HG03280 (cell line): ENCODE data around the gene UBE2E2.
"Not testable (repeated sequence)": the region's sequence is repeated elsewhere in the genome, so short reads cannot be mapped to it uniquely, and the experiment has no call there.

Source experiments
- ATAC-seq: cut with Tn5 transposase; IDR thresholded peaks from one replicate; pipeline ENCODE4 v1.9.1; 2021; ENCODE audit warnings: mild to moderate bottlenecking, moderate library complexity; ENCODE audit not compliant: unreplicated experiment

Gene UBE2E2

GRCh38 chr3:23320586-23321570 lies 117.8 kb downstream of the UBE2E2 start:
- ATAC-seq = no peak

- peak; percentile 42 for ATAC-seq
Measured at GRCh38 chr3:23324745-23325144, 121.6 kb downstream of the UBE2E2 start.

DNA sequence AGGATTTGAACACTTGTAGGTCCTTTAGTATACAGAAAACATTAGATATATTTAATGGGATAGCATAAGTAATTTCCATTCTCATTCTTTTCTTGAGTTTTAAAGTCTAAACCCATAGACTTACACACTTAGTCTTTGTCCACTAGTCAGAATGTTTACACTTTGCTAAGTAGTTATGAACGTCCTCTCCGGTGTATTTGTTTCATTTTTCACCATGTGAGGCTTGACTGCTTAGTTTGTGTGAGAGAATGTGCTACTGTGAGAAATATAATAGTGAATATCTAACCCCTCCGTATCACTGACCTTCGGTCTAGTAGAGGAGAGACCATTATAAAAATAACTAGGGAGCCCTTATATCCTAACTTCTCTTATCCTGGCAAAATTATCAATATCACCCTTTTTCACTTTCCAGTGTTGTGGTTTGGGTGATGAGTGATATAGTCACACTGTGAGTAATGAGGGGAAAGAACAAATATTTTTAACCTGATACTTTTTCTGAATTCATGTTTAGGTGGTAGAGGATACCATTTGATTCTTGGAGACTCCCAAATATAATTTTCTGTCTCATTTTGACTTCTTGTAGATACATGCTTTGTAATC lies 122.4 kb downstream of the UBE2E2 start:
- peak; percentile 66 for ATAC-seq

- no peak for ATAC-seq
Measured at GRCh38 chr3:23329471-23330105, 126.5 kb downstream of the UBE2E2 start.

GRCh38 chr3:23330568-23330967 lies 127.4 kb downstream of the UBE2E2 start:
- ATAC-seq = no peak

DNA sequence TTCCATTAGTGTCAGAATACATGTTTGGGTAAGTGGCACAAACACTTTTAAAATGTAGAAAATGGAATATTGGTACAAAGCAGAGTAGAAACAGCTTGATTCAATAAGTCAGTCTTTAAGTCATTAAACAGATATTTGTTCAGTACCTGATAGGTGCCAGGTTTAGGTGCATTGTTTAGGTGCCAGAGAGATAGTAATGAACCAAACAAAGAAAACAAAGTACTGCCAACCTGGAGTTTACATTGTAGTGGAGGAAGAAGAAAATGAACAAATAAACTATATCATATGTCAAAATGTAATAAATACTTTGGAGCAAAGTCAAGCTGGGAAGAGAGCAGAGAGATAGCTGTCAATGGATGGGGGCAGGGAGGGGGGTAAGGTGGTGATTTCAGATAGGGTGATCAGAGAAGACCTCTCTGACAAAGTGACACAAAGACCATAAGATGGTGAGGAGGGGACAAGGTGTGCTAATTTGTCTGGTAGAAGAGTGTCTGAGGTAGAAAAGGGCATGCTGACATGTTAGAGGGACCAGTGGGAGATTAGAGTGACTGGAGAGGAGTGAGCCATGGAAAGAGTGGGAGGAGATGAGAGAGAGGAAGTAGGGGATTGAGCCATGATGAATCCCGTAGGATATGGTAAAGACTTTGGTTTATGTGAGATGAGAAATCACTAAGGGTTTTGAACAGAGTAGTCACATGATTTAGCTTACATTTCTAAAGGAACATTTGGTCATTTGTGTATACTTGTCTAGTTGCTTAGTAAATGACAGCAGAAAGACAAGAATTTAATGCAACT lies 128.2 kb downstream of the UBE2E2 start:
- no peak for ATAC-seq

DNA sequence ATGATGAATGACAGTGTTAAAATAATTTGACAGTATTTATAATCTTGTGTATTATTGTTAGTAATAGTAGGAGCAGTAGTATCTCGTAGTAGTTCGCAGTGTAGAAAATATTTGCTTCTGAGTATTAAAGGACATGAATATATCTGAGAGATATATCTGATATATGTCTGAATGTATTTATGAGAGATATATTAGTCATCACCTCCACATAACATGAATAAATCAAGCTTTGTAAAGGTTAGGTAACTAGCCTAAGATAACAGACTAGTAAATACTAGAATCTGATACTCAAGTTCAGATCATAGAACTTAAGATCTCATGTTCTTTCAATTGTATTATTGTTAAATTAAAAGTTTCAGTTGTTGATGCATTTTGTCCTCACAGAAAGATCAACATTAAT lies 130.5 kb downstream of the UBE2E2 start:
- ATAC-seq = no peak

DNA sequence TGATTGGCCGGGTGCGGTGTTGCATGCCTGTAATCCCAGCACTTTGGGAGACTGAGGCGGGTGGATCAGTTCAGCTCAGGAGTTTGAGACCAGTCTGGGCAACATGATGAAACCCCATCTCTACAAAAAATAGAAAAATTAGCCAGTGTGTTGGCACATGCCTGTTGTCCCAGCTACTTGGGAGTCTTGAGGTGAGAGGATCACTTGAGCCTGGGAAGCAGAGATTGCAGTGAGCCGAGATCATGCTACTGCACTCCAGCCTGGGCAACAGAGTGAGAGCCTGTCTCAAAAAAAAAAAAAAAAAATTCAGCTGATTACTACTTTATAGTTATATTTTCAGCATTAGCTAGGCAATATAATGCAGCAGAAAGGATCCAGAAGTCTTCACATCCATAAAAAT lies 133.7 kb downstream of the UBE2E2 start:
- ATAC-seq = not testable (repeated sequence)

- peak; percentile 79 for ATAC-seq
Measured at GRCh38 chr3:23341147-23341838, 138.2 kb downstream of the UBE2E2 start.

- no peak for ATAC-seq
Measured at GRCh38 chr3:23342343-23342742, 139.2 kb downstream of the UBE2E2 start.

DNA sequence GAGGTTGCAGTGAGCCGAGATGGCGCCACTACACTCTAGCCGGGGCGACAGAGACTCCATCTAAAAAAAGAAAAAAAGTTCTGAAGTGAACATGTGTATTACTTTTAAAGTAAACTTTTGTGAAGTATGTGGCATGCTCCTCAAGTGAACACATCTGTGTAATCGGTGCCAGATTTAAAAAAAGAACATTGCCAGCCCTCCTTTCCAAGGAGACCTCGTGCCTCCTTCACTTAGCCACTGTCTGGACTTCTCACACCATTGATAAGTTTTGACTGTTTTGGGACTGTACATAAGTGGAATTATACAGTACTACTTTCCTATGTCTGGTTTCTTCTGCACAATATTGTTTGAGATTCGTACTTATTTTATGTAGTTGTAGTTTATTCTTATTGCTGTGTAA lies 140.4 kb downstream of the UBE2E2 start:
- ATAC-seq = no peak

DNA sequence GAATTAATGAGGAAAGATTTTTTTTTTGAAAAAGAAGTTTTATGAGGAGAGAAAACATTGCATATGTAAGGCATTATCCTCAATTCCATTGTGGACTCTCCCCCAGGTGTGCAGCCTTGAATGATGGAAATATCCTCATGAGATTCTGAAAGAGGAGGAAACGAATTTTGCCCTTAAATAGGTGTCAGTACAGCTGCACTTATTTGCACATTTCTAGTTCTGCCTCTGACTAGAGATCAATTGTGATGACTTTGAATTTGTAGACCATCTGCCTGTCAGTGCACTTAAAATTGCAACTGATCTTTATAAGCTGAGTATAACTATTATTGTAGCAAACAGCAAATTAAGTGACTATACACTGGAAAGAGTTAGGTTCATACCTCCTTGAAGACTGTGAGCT lies 141.8 kb downstream of the UBE2E2 start:
- no peak for ATAC-seq

DNA sequence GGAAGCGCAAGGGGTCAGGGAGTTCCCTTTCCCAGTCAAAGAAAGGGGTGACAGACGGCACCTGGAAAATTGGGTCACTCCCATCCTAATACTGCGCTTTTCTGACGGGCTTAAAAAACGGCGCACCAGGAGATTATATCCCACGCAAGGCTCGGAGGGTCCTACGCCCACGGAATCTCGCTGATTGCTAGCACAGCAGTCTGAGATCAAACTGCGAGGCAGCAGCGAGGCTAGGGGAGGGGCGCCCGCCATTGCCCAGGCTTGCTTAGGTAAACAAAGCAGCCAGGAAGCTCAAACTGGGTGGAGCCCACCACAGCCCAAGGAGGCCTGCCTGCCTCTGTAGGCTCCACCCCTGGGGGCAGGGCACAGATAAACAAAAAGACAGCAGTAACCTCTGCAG lies 146.3 kb downstream of the UBE2E2 start:
- ATAC-seq = not testable (repeated sequence)

- no peak for ATAC-seq
Measured at GRCh38 chr3:23356169-23356568, 153.0 kb downstream of the UBE2E2 start.

GRCh38 chr3:23356923-23357322 lies 153.8 kb downstream of the UBE2E2 start:
- no peak for ATAC-seq

DNA sequence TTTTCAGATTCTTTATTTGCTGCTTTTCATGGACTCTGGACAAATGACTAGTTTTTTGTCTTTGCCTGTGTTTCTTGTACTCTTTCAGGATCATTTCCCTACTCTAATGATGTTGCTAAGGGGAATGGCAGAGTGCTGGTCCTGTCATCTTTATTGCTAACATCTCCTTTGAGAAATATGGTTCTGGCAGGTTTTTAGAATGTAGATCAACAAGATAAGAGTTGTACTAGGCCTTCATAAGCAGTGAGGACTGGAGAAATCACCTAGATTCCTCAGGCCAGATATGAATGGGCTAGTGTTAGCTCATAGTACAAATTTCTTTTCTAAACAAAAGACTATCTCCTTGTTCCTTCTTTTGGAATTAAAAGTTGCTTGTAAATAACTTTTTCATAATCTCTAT lies 156.0 kb downstream of the UBE2E2 start:
- ATAC-seq = no peak

GRCh38 chr3:23365066-23365465 lies 161.9 kb downstream of the UBE2E2 start:
- ATAC-seq = no peak

DNA sequence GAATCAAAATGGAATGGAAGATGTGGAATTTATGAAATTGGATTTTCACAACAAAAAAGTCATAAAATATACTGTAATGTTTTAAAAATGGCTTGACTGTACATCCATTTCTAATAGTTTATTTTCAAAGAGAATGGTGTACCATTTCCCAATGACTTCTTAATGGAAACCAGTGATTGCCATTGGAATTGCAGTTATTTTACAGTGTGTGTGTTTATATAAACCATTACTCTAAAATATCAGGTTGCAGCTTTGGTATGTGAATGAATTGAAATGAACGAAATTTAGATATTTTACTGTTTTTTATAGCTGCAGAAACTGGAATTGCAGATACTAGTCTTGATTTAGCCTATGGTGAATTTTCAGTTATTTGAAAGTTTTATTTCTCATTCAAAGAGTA lies 165.6 kb downstream of the UBE2E2 start:
- ATAC-seq = no peak

- no peak for ATAC-seq
Measured at GRCh38 chr3:23372285-23372684, 169.2 kb downstream of the UBE2E2 start.

DNA sequence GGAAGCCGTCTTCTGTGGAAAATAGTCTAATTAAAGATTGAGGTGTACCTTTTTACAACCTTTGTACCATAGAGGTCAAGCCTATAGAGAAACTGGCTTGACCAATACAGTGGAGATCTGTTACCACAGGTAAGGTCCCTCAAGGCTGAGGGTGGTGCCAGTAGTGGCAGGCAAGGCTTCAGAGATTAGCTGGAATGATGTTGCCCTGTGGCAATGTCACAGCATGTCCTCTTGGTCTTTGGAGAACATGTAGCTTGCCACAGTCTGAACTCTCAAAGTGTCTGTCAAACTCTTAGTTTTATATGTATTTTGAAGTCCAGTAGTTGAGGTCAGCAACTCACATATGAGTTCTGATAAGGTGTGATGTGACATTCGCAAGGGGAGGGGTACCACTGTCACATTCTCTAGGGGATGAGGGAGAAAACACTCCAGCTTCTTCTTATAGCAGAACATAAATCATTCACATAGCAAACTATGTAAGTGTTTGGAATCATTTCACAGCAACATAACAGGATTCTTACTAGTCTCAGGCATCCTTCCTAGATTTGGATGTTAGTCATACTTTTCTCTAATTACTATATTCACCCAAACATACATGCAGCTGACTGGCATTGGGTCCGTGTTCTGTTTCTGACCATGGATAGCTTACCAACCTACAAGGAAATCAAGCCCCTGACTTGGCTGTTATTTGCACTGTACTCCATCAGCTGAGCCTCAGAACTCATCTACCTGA lies 173.6 kb downstream of the UBE2E2 start:
- ATAC-seq = no peak
